OCI-LY7 (cell line): ENCODE results near the gene HTR3B. TPM values are rescaled to one million over a fixed set of nuclear protein-coding genes. Genes with fewer than 3 reads are reported as not detected.

Source experiments
- Bru-seq: library from RNA; stranded (reverse); fragments of 400-500 nt; gene quantifications from one replicate; lab custom pipeline; 2021; lab: Mats Ljungman, UMichigan
- BruChase-seq, 2 experiments: library from RNA; stranded (reverse); fragments of 400-500 nt; gene quantifications; one replicate each; lab custom pipeline; 2021; lab: Mats Ljungman, UMichigan
- BruUV-seq: library from RNA; stranded (reverse); fragments of 400-500 nt; replicated peaks from 2 replicates; lab custom pipeline; 2021; lab: Mats Ljungman, UMichigan
- CTCF ChIA-PET: fragments of 300-600 bp; sonication (Branson Sonifier 250); formaldehyde crosslinking; loops from one replicate; lab custom pipeline; 2022; ENCODE audit warnings: antibody characterized with exemption; ENCODE audit not compliant: unreplicated experiment; lab: Charles Lee
- POLR2A ChIA-PET: fragments of 300-600 bp; sonication (Branson Sonifier 250); formaldehyde crosslinking; loops from one replicate; lab custom pipeline; 2022; ENCODE audit warnings: antibody characterized with exemption; lab: Charles Lee
- DNase-seq: peaks from one replicate; pipeline ENCODE4 v3.0.0-alpha.2; 2015; ENCODE audit warnings: low spot score
- H2AFZ ChIP-seq: fragments of 200-600 bp; sonication (generic), shearing (Covaris generic); 2 replicates; pipeline ENCODE4 v1.6.1; 2014; ENCODE audit warnings: mild to moderate bottlenecking, antibody characterized with exemption, low read length, moderate library complexity
- H3K27ac ChIP-seq: fragments of 200-600 bp; sonication (generic); 2 replicates; pipeline ENCODE4 v1.5.1; 2014; ENCODE audit warnings: mixed run types, low read depth, mild to moderate bottlenecking, moderate library complexity, low read length, inconsistent platforms; ENCODE audit not compliant: poor library complexity, severe bottlenecking
- H3K36me3 ChIP-seq: fragments of 200-600 bp; sonication (generic); 2 replicates; pipeline ENCODE4 v1.6.1; 2014; ENCODE audit warnings: mild to moderate bottlenecking, antibody characterized with exemption, low read length, moderate library complexity, mixed read lengths; ENCODE audit not compliant: insufficient read depth
- H3K4me1 ChIP-seq: fragments of 200-600 bp; sonication (generic); 2 replicates; pipeline ENCODE4 v1.5.1; 2014; ENCODE audit warnings: mild to moderate bottlenecking, low read length; ENCODE audit not compliant: insufficient read depth, poor library complexity, severe bottlenecking
- H3K4me2 ChIP-seq: fragments of 200-600 bp; sonication (generic); 2 replicates; pipeline ENCODE4 v1.6.1; 2014; ENCODE audit warnings: mild to moderate bottlenecking, low read length
- H3K4me3 ChIP-seq: fragments of 200-600 bp; sonication (generic); 2 replicates; pipeline ENCODE4 v1.5.1; 2014; ENCODE audit warnings: mild to moderate bottlenecking, low read depth, low read length; ENCODE audit not compliant: poor library complexity, severe bottlenecking
- H3K79me2 ChIP-seq: fragments of 200-600 bp; sonication (generic); 2 replicates; pipeline ENCODE4 v1.6.1; 2016; ENCODE audit warnings: low read depth, mild to moderate bottlenecking, low read length, moderate library complexity, mixed read lengths; ENCODE audit not compliant: insufficient read depth
- H3K9me2 ChIP-seq: fragments of 200-600 bp; sonication (generic); 2 replicates; pipeline ENCODE4 v1.6.1; 2016; ENCODE audit warnings: mild to moderate bottlenecking, low read length, mixed read lengths; ENCODE audit not compliant: insufficient read depth
- H3K9me3 ChIP-seq: fragments of 200-600 bp; sonication (generic); 2 replicates; pipeline ENCODE4 v1.6.1; 2014; ENCODE audit warnings: mild to moderate bottlenecking, mixed run types, low read length, mixed read lengths
- H4K20me1 ChIP-seq: fragments of 200-600 bp; sonication (generic); 2 replicates; pipeline ENCODE4 v1.6.1; 2014; ENCODE audit warnings: mild to moderate bottlenecking, antibody characterized with exemption, low read length, moderate library complexity, mixed read lengths; ENCODE audit not compliant: insufficient read depth
- CTCF ChIP-seq: fragments of 200-600 bp; sonication (generic); conservative IDR thresholded peaks from 2 replicates; pipeline ENCODE4 v1.5.1; 2014; ENCODE audit warnings: mild to moderate bottlenecking, antibody characterized with exemption, low read length, moderate library complexity, mixed read lengths
- EZH2phosphoT487 ChIP-seq: fragments of 200-600 bp; sonication (generic); IDR thresholded peaks from 2 replicates; pipeline ENCODE4 v1.6.1; 2018; ENCODE audit warnings: low read depth, borderline replicate concordance, mild to moderate bottlenecking, mixed run types, antibody characterized with exemption, low read length, moderate library complexity, mixed read lengths
- intact Hi-C: fragments of 100-400 bp; cut with micrococcal nuclease; formaldehyde crosslinking; loops from one replicate; pipeline ENCODE4 v1.10.0; 2022; ENCODE audit not compliant: unreplicated experiment
- long read RNA-seq: library from polyadenylated mRNA; stranded (forward); transcript quantifications from one replicate; pipeline ENCODE4 v2.0.0, GENCODE V29; 2022
- total RNA-seq, 2 experiments: library from RNA; depleted of rRNA in 1 of 2; stranded (reverse); fragments of >200 nt in 1 of 2; shearing (Covaris generic) in 1 of 2; gene quantifications; 2 replicates each; pipeline ENCODE4 v1.2.3, GENCODE V29; 2014 to 2022

The HTR3B gene
- total RNA-seq (2014; rRNA removed; shearing (Covaris generic)) (not detected in 2 replicates), total RNA-seq (2022) (not detected in 2 replicates), Bru-seq, nascent RNA (not detected), BruChase-seq, experiment 1, labeled RNA remaining after a 6-hour chase (percentile 4 among the genes with signal in this experiment), BruChase-seq, experiment 2, labeled RNA remaining after a 2-hour chase (percentile 6 among the genes with signal in this experiment)
- long read RNA-seq: 0 reads

- Histone ChIP-seq H3K36me3 (no peaks in the 10 kb centered on the region), H4K20me1 (no peaks in the 10 kb centered on the region), H3K9me2 (no peaks in the 10 kb centered on the region), H3K4me2 (no peak within 1 kb of the TSS), H3K4me1 (no peaks in the 10 kb centered on the region), H2AFZ (no peak within 1 kb of the TSS), H3K9me3 (no peaks in the 10 kb centered on the region), H3K79me2 (no peaks in the 10 kb centered on the region), H3K4me3 (no peak within 1 kb of the TSS), H3K27ac (no peak within 1 kb of the TSS)
- no TSS peak for BruUV-seq
- ChIA-PET CTCF (no interaction called here), POLR2A (interaction anchor here (0.6 kb wide), 1 partner anchor 62 kb away, joined by 3 read pairs; no protein-coding TSS in a partner anchor)
- no peak for DNase-seq
- no peak for TF ChIP-seq CTCF
- no peak for TF ChIP-seq EZH2phosphoT487
- intact Hi-C loops: no loop called here
These were observed at the start of gene HTR3B for GRCh38 chr11:113904379-113905101. Gene HTR3B (plus strand): TSS chr11:113904796. CDS start chr11:113904934, 138 bp downstream.

- H3K4me1 ChIP-seq: no peaks in the 10 kb centered on the region
- H3K9me3 ChIP-seq: no peaks in the 10 kb centered on the region
- peaks cover 27% of the 10 kb centered on the region for H3K36me3 ChIP-seq
- CTCF ChIA-PET: no interaction called here
- POLR2A ChIA-PET: no interaction called here
- no peak overlapping the region for H3K27ac ChIP-seq
- TF ChIP-seq EZH2phosphoT487: no peak
- no peak for TF ChIP-seq CTCF
- peaks cover 7% of the 10 kb centered on the region; the same call in 1 of the 2 replicates for H3K79me2 ChIP-seq
- 0 out of 2 replicates have a peak, but pooled peaks cover 3% of the 10 kb centered on the region for H4K20me1 ChIP-seq
- H3K4me3 ChIP-seq: no peak overlapping the region
- H3K9me2 ChIP-seq: no peaks in the 10 kb centered on the region
- H3K4me2 ChIP-seq: no peak overlapping the region
- DNase-seq: no peak
- BruUV-seq: no TSS peak
- intact Hi-C loops: no loop called here
- no peak overlapping the region for H2AFZ ChIP-seq
These were observed 48.8 kb upstream of the HTR3B start for GRCh38 chr11:113855803-113856202.
